H1 (cell line): ENCODE data around the gene SNRPB2. TPM values are rescaled to one million over a fixed set of nuclear protein-coding genes. Genes with fewer than 3 reads are reported as not detected.

Experiments
- CTCF ChIA-PET: fragments of 300-600 bp; sonication (Branson Sonifier 250); formaldehyde crosslinking; loops from one replicate; lab custom pipeline; 2021; ENCODE audit not compliant: partially characterized antibody; lab: Charles Lee
- POLR2A ChIA-PET: fragments of 300-600 bp; sonication (Branson Sonifier 250); formaldehyde crosslinking; loops from one replicate; lab custom pipeline; 2021; ENCODE audit warnings: inconsistent platforms; ENCODE audit not compliant: partially characterized antibody; lab: Charles Lee
- DNase-seq, 2 experiments: peaks; one replicate each; pipeline versions ENCODE4 v3.0.0 to v3.0.0-alpha.2; 2010 to 2022; ENCODE audit warnings: low spot score in 2 of 2, low read depth in 1 of 2, mixed read lengths in 1 of 2
- FAIRE-seq: peaks from 2 replicates; lab custom pipeline; 2011; peaks lifted over from hg19 to GRCh38; lab: Jason Lieb, UNC
- H2AFZ ChIP-seq: 2 replicates; pipeline ENCODE4 v1.8.1; 2012; ENCODE audit warnings: low read length, inconsistent platforms
- H2AK5ac ChIP-seq: 2 replicates; pipeline ENCODE4 v1.6.1; 2013; ENCODE audit warnings: low read depth, low read length
- H2BK120ac ChIP-seq: replicated peaks from 2 replicates; pipeline ENCODE3; 2013; ENCODE audit warnings: low read depth, low read length, inconsistent platforms
- H2BK12ac ChIP-seq: 2 replicates; pipeline ENCODE4 v1.6.1; 2013; ENCODE audit warnings: low read depth, low read length
- H2BK15ac ChIP-seq: 2 replicates; pipeline ENCODE4 v1.6.1; 2013; ENCODE audit warnings: low read length
- H2BK20ac ChIP-seq: 2 replicates; pipeline ENCODE4 v1.6.1; 2013; ENCODE audit warnings: low read length
- H2BK5ac ChIP-seq: 2 replicates; pipeline ENCODE4 v1.6.1; 2013; ENCODE audit warnings: low read depth, low read length
- H3K14ac ChIP-seq: 2 replicates; pipeline ENCODE4 v1.6.1; 2013; ENCODE audit warnings: inconsistent platforms; ENCODE audit not compliant: insufficient read length
- H3K18ac ChIP-seq: 2 replicates; pipeline ENCODE4 v1.6.1; 2013; ENCODE audit warnings: low read length; ENCODE audit errors: extremely low read depth
- H3K23ac ChIP-seq: 2 replicates; pipeline ENCODE4 v1.6.1; 2013; ENCODE audit warnings: inconsistent platforms; ENCODE audit not compliant: insufficient read length
- H3K23me2 ChIP-seq: 2 replicates; pipeline ENCODE4 v1.6.1; 2013; ENCODE audit warnings: low read depth, low read length
- H3K27ac ChIP-seq: 2 replicates; pipeline ENCODE4 v1.6.1; 2011; ENCODE audit warnings: low read depth, low read length, inconsistent platforms
- H3K27me3 ChIP-seq, 4 experiments: replicated peaks in 1 of 4; 1 replicate in 1 of 4; 2 replicates in 3 of 4; pipeline versions ENCODE4 v1.6.1 to v1.8.1; 2011 to 2013; ENCODE audit warnings: low read length in 3 of 4, mild to moderate bottlenecking in 3 of 4, inconsistent platforms in 2 of 4, mixed read lengths in 2 of 4, moderate library complexity in 1 of 4; ENCODE audit not compliant: control insufficient read depth in 3 of 4, insufficient read depth in 3 of 4; ENCODE audit errors: extremely low read depth in 1 of 4
- H3K36me3 ChIP-seq, 4 experiments: 2 replicates each; pipeline versions ENCODE4 v1.6.1 to v1.8.1; 2011 to 2013; ENCODE audit warnings: mild to moderate bottlenecking in 4 of 4, low read length in 3 of 4, moderate library complexity in 2 of 4, control low read depth in 1 of 4, inconsistent platforms in 1 of 4; ENCODE audit not compliant: insufficient read depth in 4 of 4, control insufficient read depth in 2 of 4
- H3K4ac ChIP-seq: replicated peaks from 2 replicates; pipeline ENCODE3; 2013; ENCODE audit warnings: low read length, low read depth, mixed read lengths, inconsistent platforms; ENCODE audit not compliant: insufficient read length
- H3K4me1 ChIP-seq, 4 experiments: replicated peaks in 1 of 4; 1 replicate in 1 of 4; 2 replicates in 3 of 4; pipeline versions ENCODE4 v1.6.1 to v1.8.1; 2011 to 2013; ENCODE audit warnings: low read length in 3 of 4, inconsistent platforms in 2 of 4, mixed read lengths in 1 of 4; ENCODE audit not compliant: insufficient read depth in 4 of 4, control insufficient read depth in 3 of 4
- H3K4me2 ChIP-seq, 2 experiments: 2 replicates each; pipeline versions ENCODE4 v1.6.1 to v1.8.1; 2011 to 2013; ENCODE audit warnings: low read depth in 2 of 2, low read length in 2 of 2, control low read depth in 1 of 2, inconsistent platforms in 1 of 2, mild to moderate bottlenecking in 1 of 2; ENCODE audit not compliant: insufficient read depth in 1 of 2
- H3K4me3 ChIP-seq, 4 experiments: fragments of 200-600, 300-600 bp in 1 of 4; sonication (generic), shearing (Covaris generic), sonication (Bioruptor Twin) in 1 of 4; 2 replicates each; pipeline versions ENCODE4 v1.5.1 to v1.8.1; 2011 to 2016; ENCODE audit warnings: low read length in 4 of 4, low read depth in 3 of 4, control low read depth in 2 of 4, inconsistent platforms in 2 of 4, mild to moderate bottlenecking in 2 of 4, mixed read lengths in 1 of 4, moderate library complexity in 1 of 4; ENCODE audit not compliant: insufficient read depth in 2 of 4; ENCODE audit errors: extremely low read depth in 1 of 4
- H3K56ac ChIP-seq: replicated peaks from 2 replicates; pipeline ENCODE3; 2013; ENCODE audit warnings: low read depth, mild to moderate bottlenecking, mixed read lengths, low read length, inconsistent platforms; ENCODE audit not compliant: insufficient read length
- H3K79me1 ChIP-seq: 2 replicates; pipeline ENCODE4 v1.6.1; 2013; ENCODE audit warnings: low read depth, low read length, control low read depth
- H3K79me2 ChIP-seq, 2 experiments: 2 replicates each; pipeline versions ENCODE4 v1.6.1 to v1.8.1; 2012 to 2013; ENCODE audit warnings: low read length in 2 of 2, mild to moderate bottlenecking in 2 of 2, inconsistent platforms in 1 of 2; ENCODE audit not compliant: insufficient read depth in 2 of 2, control insufficient read depth in 1 of 2
- H3K9ac ChIP-seq, 4 experiments: replicated peaks in 1 of 4; 1 replicate in 1 of 4; 2 replicates in 3 of 4; pipeline versions ENCODE4 v1.6.1 to v1.8.1; 2011 to 2013; ENCODE audit warnings: low read depth in 3 of 4, low read length in 3 of 4, control low read depth in 2 of 4, mild to moderate bottlenecking in 2 of 4, moderate library complexity in 2 of 4, inconsistent platforms in 1 of 4; ENCODE audit errors: extremely low read depth in 1 of 4
- H3K9me3 ChIP-seq, 2 experiments: 2 replicates each; pipeline versions ENCODE4 v1.6.1 to v1.8.1; 2012 to 2013; ENCODE audit warnings: mild to moderate bottlenecking in 2 of 2, moderate library complexity in 2 of 2, control low read depth in 1 of 2, inconsistent platforms in 1 of 2, low read depth in 1 of 2, low read length in 1 of 2, mixed read lengths in 1 of 2; ENCODE audit not compliant: insufficient read depth in 2 of 2
- H4K20me1 ChIP-seq, 2 experiments: replicated peaks in 1 of 2; 2 replicates each; pipeline versions ENCODE3 to v1.8.1; 2011 to 2013; ENCODE audit warnings: inconsistent platforms in 2 of 2, low read length in 2 of 2, mild to moderate bottlenecking in 1 of 2; ENCODE audit not compliant: insufficient read depth in 2 of 2, control insufficient read depth in 1 of 2
- H4K5ac ChIP-seq: 2 replicates; pipeline ENCODE4 v1.6.1; 2013; ENCODE audit warnings: low read length, low read depth, mixed read lengths, inconsistent platforms; ENCODE audit not compliant: insufficient read length
- H4K8ac ChIP-seq: 2 replicates; pipeline ENCODE4 v1.8.0; 2013; ENCODE audit warnings: mild to moderate bottlenecking, moderate library complexity, low read length, inconsistent platforms; ENCODE audit not compliant: insufficient read depth; ENCODE audit errors: extremely low read depth
- H4K91ac ChIP-seq: replicated peaks from 2 replicates; pipeline ENCODE3; 2013; ENCODE audit warnings: low read length, mixed read lengths, inconsistent platforms; ENCODE audit not compliant: insufficient read length
- ATF3 ChIP-seq: IDR thresholded peaks from 2 replicates; pipeline ENCODE4 v1.6.1; 2011; ENCODE audit warnings: low read depth, mild to moderate bottlenecking, low read length; ENCODE audit not compliant: insufficient read depth
- CTBP2 ChIP-seq: IDR thresholded peaks from 2 replicates; pipeline ENCODE4 v1.7.0; 2011; ENCODE audit warnings: borderline replicate concordance, mild to moderate bottlenecking, moderate library complexity, mixed read lengths, low read length; ENCODE audit not compliant: insufficient read depth, insufficient read length
- POLR2A ChIP-seq, 2 experiments: IDR thresholded peaks; 1 replicate in 1 of 2; 2 replicates in 1 of 2; pipeline ENCODE4 v1.6.1; 2011; ENCODE audit warnings: low read depth in 2 of 2, low read length in 2 of 2, mild to moderate bottlenecking in 2 of 2; ENCODE audit errors: control extremely low read depth in 1 of 2
- polyA plus RNA-seq, 7 experiments: library from polyadenylated mRNA; depleted of rRNA in 3 of 7; stranded (reverse) in 5 of 7; unstranded in 2 of 7; fragments of >200 nt in 5 of 7; fragments of 200-250 nt in 2 of 7; gene quantifications; 1 replicate in 5 of 7; 2 replicates in 1 of 7; 4 replicates in 1 of 7; pipeline versions ENCODE4 v1.2.1 to v1.2.3, GENCODE V29; 2011 to 2013; ENCODE audit warnings: missing spikeins in 2 of 7, mixed read lengths in 2 of 7
- total RNA-seq: library from RNA; stranded (reverse); fragmentation: NEBNext Ultra II Directional; extraction: Animal tissue kit (Norgen Biotek cat#: 25700); gene quantifications from 2 replicates; pipeline ENCODE4 v1.2.1, GENCODE V29; 2021

The SNRPB2 gene
- total and polyA plus RNA-seq, 2 of the 8 experiments (the other 6 are each of a cell fraction or from before 2014, with no cell fraction given) = 49.4 to 102 TPM

GRCh38 chr20:16709017-16709416 lies 20.8 kb upstream of the SNRPB2 start:
- no peak overlapping the region for H3K56ac ChIP-seq
- H3K9ac ChIP-seq = no peak overlapping the region
- H4K20me1 ChIP-seq = no peaks in the 10 kb centered on the region
- H3K4me1 ChIP-seq = no peaks in the 10 kb centered on the region
- peaks cover 4 to 8% of the 10 kb centered on the region in 2 experiments; a peak in 3 of 4 replicates for H3K9me3 ChIP-seq
- H4K8ac ChIP-seq = no peak overlapping the region
- H2AK5ac ChIP-seq = no peak overlapping the region
- no peak overlapping the region for H4K91ac ChIP-seq
- no peak overlapping the region for H2BK120ac ChIP-seq
- H2BK20ac ChIP-seq = no peak overlapping the region
- TF ChIP-seq CTBP2 (no peak), ATF3 (no peak), POLR2A (IDR thresholded peaks at IDR 0.05; ENCODE audit: control extremely low read depth in 1 of 2, low read depth in 2 of 2, low read length in 2 of 2) (no peak)
- no peak overlapping the region for H3K4ac ChIP-seq
- no peaks in the 10 kb centered on the region for H3K27me3 ChIP-seq
- no peak overlapping the region for H3K4me2 ChIP-seq
- CTCF ChIA-PET = interaction anchor here (0.5 to 0.6 kb wide), 2 partner anchors 18 to 79 kb away, joined by 3 to 4 read pairs; no protein-coding TSS in a partner anchor
- no peak overlapping the region for H3K27ac ChIP-seq
- no peak overlapping the region for H2BK12ac ChIP-seq
- H3K4me3 ChIP-seq = no peak overlapping the region
- DNase-seq = no peak
- no peak overlapping the region for H3K14ac ChIP-seq
- no peaks in the 10 kb centered on the region for H3K79me1 ChIP-seq
- no peaks in the 10 kb centered on the region for H3K23me2 ChIP-seq
- no peaks in the 10 kb centered on the region for H3K36me3 ChIP-seq
- FAIRE-seq = no peak
- no peak overlapping the region for H4K5ac ChIP-seq
- H2AFZ ChIP-seq = no peak overlapping the region; the same call in 1 of the 2 replicates
- no peak overlapping the region for H3K23ac ChIP-seq
- H2BK15ac ChIP-seq = no peak overlapping the region
- H3K18ac ChIP-seq = no peak overlapping the region
- POLR2A ChIA-PET = interaction anchor here (0.7 kb wide), 1 partner anchor 149 kb away, joined by 3 read pairs; no protein-coding TSS in a partner anchor
- no peak overlapping the region for H2BK5ac ChIP-seq
- H3K79me2 ChIP-seq = no peaks in the 10 kb centered on the region
